H9 (cell line): ENCODE measurements around the gene KRTAP10-11. TPM values are rescaled to one million over a fixed set of nuclear protein-coding genes. Genes with fewer than 3 reads are reported as not detected.
A peak's percentile ranks its signal among the peaks of the same experiment; 100 is the strongest.

Experiments
- DNase-seq: peaks from one replicate; pipeline ENCODE4 v3.0.0-alpha.2; 2017
- H2AFZ ChIP-seq: one replicate; pipeline ENCODE4 v1.6.1; 2013; ENCODE audit warnings: mild to moderate bottlenecking, low read length, control low read depth, moderate library complexity
- H2AK5ac ChIP-seq: 2 replicates; pipeline ENCODE4 v1.6.1; 2013; ENCODE audit warnings: low read length, control low read depth, mixed read lengths; ENCODE audit not compliant: insufficient read length
- H2BK120ac ChIP-seq: one replicate; pipeline ENCODE4 v1.6.1; 2013; ENCODE audit warnings: low read depth, mild to moderate bottlenecking, low read length, control low read depth, inconsistent platforms; ENCODE audit not compliant: poor library complexity, severe bottlenecking
- H2BK12ac ChIP-seq: 2 replicates; pipeline ENCODE4 v1.6.1; 2013; ENCODE audit warnings: low read length, control low read depth, mixed read lengths, low read depth; ENCODE audit not compliant: insufficient read length
- H2BK15ac ChIP-seq: 2 replicates; pipeline ENCODE4 v1.6.1; 2013; ENCODE audit warnings: low read depth, low read length, control low read depth
- H2BK20ac ChIP-seq: one replicate; pipeline ENCODE4 v1.6.1; 2013; ENCODE audit warnings: low read depth, mild to moderate bottlenecking, low read length, control low read depth, inconsistent platforms; ENCODE audit not compliant: poor library complexity, severe bottlenecking
- H2BK5ac ChIP-seq: 2 replicates; pipeline ENCODE4 v1.6.1; 2013; ENCODE audit warnings: low read length, control low read depth, mixed read lengths; ENCODE audit not compliant: insufficient read length
- H3K14ac ChIP-seq: 2 replicates; pipeline ENCODE4 v1.6.1; 2013; ENCODE audit warnings: low read length, control low read depth; ENCODE audit not compliant: insufficient read depth
- H3K18ac ChIP-seq: 2 replicates; pipeline ENCODE4 v1.6.1; 2013; ENCODE audit warnings: low read depth, mild to moderate bottlenecking, mixed read lengths, low read length, control low read depth; ENCODE audit not compliant: insufficient read length
- H3K23ac ChIP-seq: 2 replicates; pipeline ENCODE4 v1.6.1; 2013; ENCODE audit warnings: low read length, control low read depth, mixed read lengths, low read depth; ENCODE audit not compliant: insufficient read length
- H3K23me2 ChIP-seq: 2 replicates; pipeline ENCODE4 v1.6.1; 2013; ENCODE audit warnings: low read depth, mild to moderate bottlenecking, mixed read lengths, low read length, control low read depth; ENCODE audit not compliant: insufficient read length, poor library complexity, severe bottlenecking
- H3K27ac ChIP-seq: 2 replicates; pipeline ENCODE4 v1.5.1; 2013; ENCODE audit warnings: low read length, control low read depth, mixed read lengths, low read depth; ENCODE audit not compliant: insufficient read length
- H3K27me3 ChIP-seq: 2 replicates; pipeline ENCODE4 v1.6.1; 2013; ENCODE audit warnings: low read length, control low read depth, inconsistent platforms; ENCODE audit not compliant: insufficient read depth
- H3K4ac ChIP-seq: 2 replicates; pipeline ENCODE4 v1.6.1; 2013; ENCODE audit warnings: low read depth, mild to moderate bottlenecking, control low read depth, inconsistent platforms, low read length, moderate library complexity
- H3K4me1 ChIP-seq: 2 replicates; pipeline ENCODE4 v1.6.1; 2013; ENCODE audit warnings: low read length, control low read depth, inconsistent platforms; ENCODE audit not compliant: insufficient read depth
- H3K4me2 ChIP-seq: 2 replicates; pipeline ENCODE4 v1.6.1; 2013; ENCODE audit warnings: low read length, control low read depth, mixed read lengths; ENCODE audit not compliant: insufficient read length, insufficient read depth
- H3K56ac ChIP-seq: 2 replicates; pipeline ENCODE4 v1.6.1; 2013; ENCODE audit warnings: low read depth, mild to moderate bottlenecking, mixed read lengths, low read length, control low read depth; ENCODE audit not compliant: insufficient read length
- H3K79me1 ChIP-seq: 2 replicates; pipeline ENCODE4 v1.6.1; 2013; ENCODE audit warnings: low read depth, mild to moderate bottlenecking, moderate library complexity, low read length, control low read depth, inconsistent platforms; ENCODE audit not compliant: insufficient read depth, poor library complexity, severe bottlenecking
- H3K79me2 ChIP-seq: 2 replicates; pipeline ENCODE4 v1.6.1; 2013; ENCODE audit warnings: low read length, control low read depth, inconsistent platforms; ENCODE audit not compliant: insufficient read depth
- H3K9ac ChIP-seq: 2 replicates; pipeline ENCODE4 v1.6.1; 2013; ENCODE audit warnings: low read length, control low read depth, mixed read lengths; ENCODE audit not compliant: insufficient read length; ENCODE audit errors: extremely low read depth
- H3K9me3 ChIP-seq: one replicate; pipeline ENCODE4 v1.6.1; 2013; ENCODE audit warnings: low read depth, low read length, inconsistent platforms; ENCODE audit not compliant: control insufficient read depth
- H3T11ph ChIP-seq: one replicate; pipeline ENCODE4 v1.6.1; 2013; ENCODE audit warnings: mild to moderate bottlenecking, low read length, control low read depth, inconsistent platforms
- H4K20me1 ChIP-seq: one replicate; pipeline ENCODE4 v1.6.1; 2013; ENCODE audit not compliant: control insufficient read depth, insufficient read length, insufficient read depth
- H4K5ac ChIP-seq: 2 replicates; pipeline ENCODE4 v1.6.1; 2013; ENCODE audit warnings: low read depth, mild to moderate bottlenecking, mixed read lengths, low read length, control low read depth; ENCODE audit not compliant: insufficient read length
- H4K8ac ChIP-seq: replicated peaks from 2 replicates; pipeline ENCODE4 v1.6.1; 2013; ENCODE audit warnings: low read length, control low read depth, mixed read lengths, low read depth; ENCODE audit not compliant: insufficient read length
- H4K91ac ChIP-seq: 2 replicates; pipeline ENCODE4 v1.6.1; 2013; ENCODE audit warnings: low read depth, mild to moderate bottlenecking, moderate library complexity, mixed read lengths, low read length, control low read depth; ENCODE audit not compliant: insufficient read length
- H3K27ac Mint-ChIP-seq, 3 experiments: 2 replicates in 2 of 3; 3 replicates in 1 of 3; pipeline ENCODE4 v1.8.0; 2020 to 2021; ENCODE audit warnings: mixed read lengths in 3 of 3, mild to moderate bottlenecking in 1 of 3, moderate library complexity in 1 of 3
- H3K27me3 Mint-ChIP-seq: 2 replicates; pipeline ENCODE4 v1.8.0; 2021; ENCODE audit warnings: low read depth, mild to moderate bottlenecking, moderate library complexity, mixed read lengths
- H3K36me3 Mint-ChIP-seq, 3 experiments: 2 replicates in 2 of 3; 3 replicates in 1 of 3; pipeline ENCODE4 v1.8.0; 2020 to 2021; ENCODE audit warnings: low read depth in 3 of 3, mixed read lengths in 3 of 3; ENCODE audit not compliant: insufficient read depth in 1 of 3
- H3K4me1 Mint-ChIP-seq, 2 experiments: 2 replicates each; pipeline ENCODE4 v1.8.0; 2020; ENCODE audit warnings: mixed read lengths in 2 of 2
- H3K4me3 Mint-ChIP-seq, 2 experiments: 2 replicates in 1 of 2; 3 replicates in 1 of 2; pipeline ENCODE4 v1.8.0; 2020 to 2021; ENCODE audit warnings: mild to moderate bottlenecking in 2 of 2, mixed read lengths in 2 of 2, moderate library complexity in 1 of 2
- H3K9me3 Mint-ChIP-seq, 2 experiments: 2 replicates in 1 of 2; 3 replicates in 1 of 2; pipeline ENCODE4 v1.8.0; 2020; ENCODE audit warnings: mild to moderate bottlenecking in 2 of 2, mixed read lengths in 2 of 2, moderate library complexity in 1 of 2
- WGBS: extraction: QIAGEN DNeasy Blood & Tissue Kit; methylation state at CpG from one replicate; pipeline ENCODE4 v1.1.7; 2013; ENCODE audit warnings: missing lambda C conversion rate, low lambda C conversion rate, mixed read lengths; ENCODE audit not compliant: insufficient read length; ENCODE audit errors: extremely low coverage; 5-methylcytosine and 5-hydroxymethylcytosine counted together
- total RNA-seq: library from RNA; stranded (reverse); gene quantifications from 2 replicates; pipeline ENCODE4 v1.2.1, GENCODE V29; 2021
- TF ChIP-seq, protein P1 (sequence below): fragments of 200-600 bp; sonication (generic); conservative IDR thresholded peaks from 3 replicates; pipeline ENCODE4 v1.8.0; 2021; ENCODE audit warnings: antibody characterized with exemption, mild to moderate bottlenecking

KRTAP10-11 gene
- total RNA-seq, 1 experiment from 2014 or later = not detected

- no peak overlapping the region for H2BK12ac ChIP-seq
These were observed 973 bp downstream of the KRTAP10-11 start for GRCh38 chr21:44647222-44647552.

More at GRCh38 chr21:44647222-44647552, 973 bp downstream of the KRTAP10-11 start:
- H3K4ac ChIP-seq = no peak overlapping the region
- no peaks in the 10 kb centered on the region for H3K9me3 ChIP-seq
- H3K56ac ChIP-seq = no peak overlapping the region
- H3K23me2 ChIP-seq = peaks cover 2% of the 10 kb centered on the region
- no peak overlapping the region; the same call in 1 of the 2 replicates for H3K14ac ChIP-seq
- no peak overlapping the region for H4K8ac ChIP-seq
- no peak overlapping the region for H2AFZ ChIP-seq
- H4K91ac ChIP-seq = no peak overlapping the region
- no peak overlapping the region for H2BK15ac ChIP-seq
- no peaks in the 10 kb centered on the region for H3K4me1 ChIP-seq
- no peaks in the 10 kb centered on the region for H3K27me3 ChIP-seq
- no peak overlapping the region for H3K23ac ChIP-seq
- no peak for DNase-seq
- H2BK5ac ChIP-seq = no peak overlapping the region
- peaks cover 4% of the 10 kb centered on the region for H3K27me3 Mint-ChIP-seq
- no peak overlapping the region for H2AK5ac ChIP-seq
- peaks cover 11 to 14% of the 10 kb centered on the region in 2 experiments for H3K4me1 Mint-ChIP-seq
- H3K27ac Mint-ChIP-seq = peak overlapping the region; percentile 53 to 88 (median 76); a peak in 5 of 7 replicates
- H2BK20ac ChIP-seq = no peak overlapping the region
- H2BK120ac ChIP-seq = no peak overlapping the region
- no peaks in the 10 kb centered on the region for H3K79me2 ChIP-seq
- H3T11ph ChIP-seq = no peak overlapping the region
- no peak overlapping the region for H3K4me2 ChIP-seq
- H3K9ac ChIP-seq = no peak overlapping the region
- H4K20me1 ChIP-seq = no peaks in the 10 kb centered on the region
- peaks cover 22 to 27% of the 10 kb centered on the region in 2 experiments for H3K9me3 Mint-ChIP-seq
- H3K79me1 ChIP-seq = no peaks in the 10 kb centered on the region
- H3K4me3 Mint-ChIP-seq = peak overlapping the region in 1 of 2 experiments; percentile 36; a peak in 1 of 5 replicates
- H3K27ac ChIP-seq = no peak overlapping the region
- TF ChIP-seq, protein P1, sequence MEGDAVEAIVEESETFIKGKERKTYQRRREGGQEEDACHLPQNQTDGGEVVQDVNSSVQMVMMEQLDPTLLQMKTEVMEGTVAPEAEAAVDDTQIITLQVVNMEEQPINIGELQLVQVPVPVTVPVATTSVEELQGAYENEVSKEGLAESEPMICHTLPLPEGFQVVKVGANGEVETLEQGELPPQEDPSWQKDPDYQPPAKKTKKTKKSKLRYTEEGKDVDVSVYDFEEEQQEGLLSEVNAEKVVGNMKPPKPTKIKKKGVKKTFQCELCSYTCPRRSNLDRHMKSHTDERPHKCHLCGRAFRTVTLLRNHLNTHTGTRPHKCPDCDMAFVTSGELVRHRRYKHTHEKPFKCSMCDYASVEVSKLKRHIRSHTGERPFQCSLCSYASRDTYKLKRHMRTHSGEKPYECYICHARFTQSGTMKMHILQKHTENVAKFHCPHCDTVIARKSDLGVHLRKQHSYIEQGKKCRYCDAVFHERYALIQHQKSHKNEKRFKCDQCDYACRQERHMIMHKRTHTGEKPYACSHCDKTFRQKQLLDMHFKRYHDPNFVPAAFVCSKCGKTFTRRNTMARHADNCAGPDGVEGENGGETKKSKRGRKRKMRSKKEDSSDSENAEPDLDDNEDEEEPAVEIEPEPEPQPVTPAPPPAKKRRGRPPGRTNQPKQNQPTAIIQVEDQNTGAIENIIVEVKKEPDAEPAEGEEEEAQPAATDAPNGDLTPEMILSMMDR = no peak
- no peak overlapping the region for H3K18ac ChIP-seq
- no CpG with 5 or more reads among the region's 8 CpGs for WGBS
- no peak overlapping the region for H4K5ac ChIP-seq
- H3K36me3 Mint-ChIP-seq = peaks cover 11 to 20% (median 16%) of the 10 kb centered on the region in 3 experiments
